Activated CD4-positive, CD25-positive, alpha-beta regulatory T cell (primary cell): ENCODE measurements around the gene CPEB3.
A peak's percentile ranks its signal among the peaks of the same experiment; 100 is the strongest.
"Not testable (repeated sequence)": the region's sequence is repeated elsewhere in the genome, so short reads cannot be mapped to it uniquely, and the experiment has no call there.

Experiments used
- DNase-seq, 4 experiments: peaks; one replicate each; lab custom pipeline; 2025; lab: John Stamatoyannopoulos, UW

The CPEB3 gene

DNA sequence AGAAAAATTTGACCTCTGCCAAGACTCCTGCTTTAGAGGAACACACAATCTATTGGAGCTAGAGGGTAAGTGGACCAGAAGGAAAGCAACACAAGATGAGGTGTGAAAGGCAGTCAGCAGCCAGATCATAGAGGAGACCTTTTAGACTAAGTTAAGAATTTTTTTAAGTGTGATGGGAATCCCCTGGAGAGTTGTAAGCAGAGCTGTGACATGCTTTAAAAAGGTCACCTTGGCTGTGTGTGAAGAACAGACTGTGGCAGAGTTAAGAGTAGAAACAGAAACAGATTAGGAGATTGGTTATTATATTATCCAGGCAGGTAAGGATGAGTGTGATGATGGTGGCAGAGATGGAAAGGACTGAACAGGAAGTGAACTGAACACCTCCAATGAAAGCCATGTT is 23.5 kb downstream of the CPEB3 start:
- no peak for DNase-seq

DNA sequence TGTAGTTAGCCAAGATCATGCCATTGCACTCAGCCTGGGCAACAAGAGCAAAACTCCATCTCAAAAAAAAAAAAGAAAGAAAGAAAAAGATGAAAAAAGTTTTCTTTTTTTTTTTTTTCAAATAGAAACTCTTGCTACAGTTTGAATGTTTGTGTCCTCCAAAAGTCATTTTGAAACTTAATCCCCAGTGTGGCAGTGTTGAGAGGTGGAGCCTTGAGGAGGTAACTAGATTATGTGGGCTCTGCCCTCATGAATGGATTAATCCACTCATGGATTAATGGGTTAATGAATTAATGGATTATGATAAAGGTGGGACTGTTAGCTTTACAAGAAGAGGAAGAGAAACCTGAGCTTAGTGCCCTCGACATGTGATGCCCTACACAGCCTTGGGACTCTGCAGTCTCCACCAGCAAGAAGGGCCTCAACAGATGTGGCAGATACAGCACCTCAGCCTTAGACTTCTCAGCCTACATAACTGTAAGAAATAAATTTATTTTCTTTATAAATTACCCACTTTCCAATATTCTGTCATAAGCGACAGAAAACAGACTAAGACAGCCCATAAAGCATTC is 25.1 kb downstream of the CPEB3 start:
- no peak for DNase-seq

DNA sequence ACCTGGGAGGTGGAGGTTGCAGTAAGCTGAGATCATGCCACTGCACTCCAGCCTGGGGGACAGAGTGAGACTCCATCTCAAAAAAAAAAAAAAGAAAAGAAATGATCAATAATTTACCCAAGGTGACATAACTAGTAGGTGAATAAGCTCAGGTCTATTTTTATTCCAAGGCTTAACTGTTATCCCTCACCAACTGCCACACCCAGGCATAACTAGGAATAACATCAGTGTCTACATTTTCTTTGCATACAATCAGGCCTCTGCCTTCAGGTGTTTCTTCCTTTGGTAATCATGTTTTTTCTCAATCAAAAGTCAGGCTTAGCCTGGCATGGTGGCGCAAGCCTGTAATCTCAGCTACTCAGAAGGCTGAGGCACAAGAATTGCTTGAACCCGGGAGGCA is 26.6 kb downstream of the CPEB3 start:
- DNase-seq: no peak

GRCh38 chr10:92263396-92263795 is 27.5 kb downstream of the CPEB3 start:
- DNase-seq: no peak

DNA sequence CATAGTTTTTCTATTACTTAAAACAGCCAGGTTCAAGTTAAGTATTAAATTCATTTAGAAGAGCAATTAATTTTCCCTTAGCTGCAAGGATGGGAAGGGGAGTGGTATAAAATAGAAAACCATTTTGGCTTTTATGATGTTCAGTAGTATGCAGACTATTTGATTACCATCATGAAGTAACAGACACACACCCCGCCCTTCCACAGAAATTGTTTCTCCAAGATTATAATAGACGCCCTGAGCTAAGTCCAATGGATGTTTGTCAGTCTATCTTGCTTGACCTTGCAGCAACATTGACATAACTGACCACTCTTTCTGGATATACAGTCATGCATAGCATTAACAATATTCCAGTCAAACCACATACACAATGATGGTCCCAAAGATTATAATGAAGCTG is 42.3 kb downstream of the CPEB3 start:
- DNase-seq: no peak

DNA sequence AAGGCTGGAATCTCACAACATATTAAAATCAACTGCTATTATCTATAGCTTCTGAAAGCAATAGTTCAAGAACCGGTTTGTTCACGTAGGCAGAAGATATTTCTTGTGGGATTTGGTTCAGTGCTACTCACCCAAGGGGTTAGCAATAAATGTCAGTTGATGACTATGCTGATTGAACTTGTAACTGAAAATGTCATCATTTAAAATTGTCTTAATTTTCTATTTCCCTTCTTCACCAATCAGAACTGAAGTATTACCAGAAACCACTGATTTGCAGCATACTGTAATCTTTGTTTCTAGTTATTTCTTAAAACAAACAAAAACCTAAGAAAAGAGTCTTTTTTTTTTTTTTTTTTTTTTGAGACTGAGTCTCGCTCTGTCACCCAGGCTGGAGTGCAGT is 46.1 kb downstream of the CPEB3 start:
- no peak for DNase-seq

GRCh38 chr10:92242910-92243671 is 47.8 kb downstream of the CPEB3 start:
- no peak for DNase-seq

DNA sequence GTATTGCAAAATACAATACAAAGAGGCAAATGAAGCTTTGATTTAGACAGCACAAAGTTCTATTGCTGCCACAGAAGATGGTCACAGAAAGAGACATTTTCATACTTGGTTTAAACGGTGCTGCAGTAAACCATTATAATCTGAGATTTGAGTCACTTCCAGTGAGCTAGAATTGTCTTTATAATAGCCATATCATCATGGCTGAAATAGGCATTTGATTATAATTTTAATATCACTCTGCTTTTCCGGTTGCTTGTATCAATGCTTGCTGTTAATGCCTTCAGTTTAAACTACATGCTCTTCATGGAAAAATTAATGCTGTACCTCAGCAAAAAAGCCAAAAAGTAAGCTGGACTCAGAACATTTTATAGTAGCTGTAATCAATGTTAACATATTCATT is 48.5 kb downstream of the CPEB3 start:
- no peak for DNase-seq

DNA sequence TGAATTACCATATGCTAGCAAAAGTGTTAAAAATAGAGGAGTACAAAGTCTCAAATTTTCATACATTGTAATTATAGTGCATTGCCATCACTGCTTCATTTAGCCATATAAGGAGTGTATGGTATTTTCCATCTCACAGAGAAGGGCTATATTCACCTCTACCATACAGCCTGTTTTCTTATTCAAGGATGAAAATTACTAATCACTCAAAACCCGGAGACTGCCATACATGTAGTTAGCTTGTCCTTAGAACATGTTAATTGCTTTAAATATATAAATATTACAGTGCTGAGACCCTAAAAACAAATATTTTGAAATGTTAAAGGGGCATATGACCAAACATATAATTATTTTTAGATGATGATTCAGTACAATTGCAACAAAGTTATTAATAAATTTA is 49.4 kb downstream of the CPEB3 start:
- no peak for DNase-seq

DNA sequence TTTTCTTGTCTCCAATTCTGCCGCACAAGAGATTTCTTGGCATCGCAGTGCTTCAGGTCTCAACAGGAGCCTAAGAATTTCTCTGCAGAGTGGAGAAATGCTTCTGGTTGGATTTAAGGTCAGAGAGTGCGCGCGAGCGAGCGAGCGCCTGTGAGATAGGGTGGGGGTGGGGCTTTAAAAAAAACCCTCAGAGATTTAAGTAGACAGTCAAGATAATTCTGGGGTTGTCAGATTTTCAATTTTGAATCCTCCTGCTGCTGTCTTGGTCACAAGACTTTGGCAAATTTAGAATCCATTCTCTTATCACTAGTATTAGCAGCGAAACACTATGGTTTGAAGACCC is 49.7 kb downstream of the CPEB3 start:
- DNase-seq: no peak

DNA sequence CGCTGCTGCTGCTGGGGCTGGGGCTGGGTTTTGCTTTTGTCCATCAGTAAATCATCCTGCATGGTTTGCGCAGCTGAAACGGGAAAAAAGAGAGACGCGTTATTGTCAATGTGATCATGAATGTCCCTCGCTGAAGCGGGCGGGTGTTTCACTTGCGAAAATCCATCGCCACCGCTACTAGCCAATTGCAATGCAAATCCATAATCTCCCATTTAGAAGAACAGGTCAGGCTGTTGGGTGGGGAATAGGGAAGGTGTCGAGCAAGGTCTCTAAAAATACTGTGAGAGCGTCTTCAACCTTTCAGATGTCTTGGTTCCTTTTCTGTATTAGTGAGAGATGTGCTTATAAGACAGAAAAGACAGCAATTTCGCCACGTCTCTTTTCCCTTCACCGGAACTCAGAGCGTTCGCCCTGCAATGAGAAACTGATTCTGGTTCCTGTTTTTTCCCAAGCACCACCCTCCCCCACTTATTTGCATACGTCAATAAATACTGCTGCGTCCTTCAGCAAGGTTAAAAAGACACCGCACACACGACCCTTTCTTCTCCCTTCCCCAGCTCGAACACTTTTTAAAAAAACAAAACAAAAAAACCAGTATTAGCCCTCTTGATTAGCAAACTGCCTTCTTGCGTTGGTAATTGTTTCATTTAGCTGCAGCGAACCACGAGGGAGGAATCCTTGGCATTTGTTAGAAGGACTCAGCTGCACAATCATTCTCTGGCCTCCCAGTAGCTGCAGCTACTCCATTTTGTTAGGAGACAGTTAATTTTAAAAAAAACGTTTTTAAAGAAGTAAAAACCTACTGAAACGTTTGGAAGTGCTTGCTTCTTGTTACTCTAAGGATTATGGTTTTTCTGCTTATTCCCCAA is 50.4 kb downstream of the CPEB3 start:
- no peak for DNase-seq

DNA sequence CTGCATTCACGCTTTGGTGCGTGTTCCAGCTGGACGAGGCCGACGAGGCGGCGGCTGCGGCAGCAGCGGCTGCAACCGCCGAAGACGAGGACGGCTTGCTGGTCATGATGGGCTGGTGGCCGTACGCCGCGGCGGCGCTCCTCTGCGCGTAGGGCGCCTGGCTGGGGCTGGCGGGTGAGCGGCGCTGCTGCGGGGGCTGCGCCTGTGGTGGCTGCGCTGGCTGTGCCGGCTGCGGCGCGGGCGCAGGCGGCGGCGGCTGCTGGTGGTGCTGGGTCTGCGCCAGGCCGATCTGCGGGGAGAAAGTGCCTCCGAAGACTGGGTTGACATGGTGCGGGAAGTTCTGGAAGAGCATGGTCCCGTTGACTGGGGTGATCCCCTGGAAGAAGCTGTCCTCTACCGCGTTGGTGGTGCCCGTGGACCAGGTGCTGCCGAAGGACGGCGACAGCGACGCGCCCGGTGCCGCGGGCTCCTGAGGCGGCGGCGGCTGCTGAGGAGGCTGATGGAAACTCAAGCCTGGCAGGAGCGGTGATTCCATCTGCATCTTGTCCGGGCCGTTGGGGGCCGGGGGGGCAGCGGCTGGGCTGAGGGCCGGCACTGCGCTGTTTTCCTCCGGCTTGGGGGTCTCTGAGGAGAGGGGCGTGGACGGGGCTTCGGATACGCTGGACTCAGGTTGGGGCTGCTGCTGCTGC is 51.1 kb downstream of the CPEB3 start:
- DNase-seq: peak in 2 of 4 experiments; percentile 6 to 27

GRCh38 chr10:92239151-92239599 is 51.7 kb downstream of the CPEB3 start:
- DNase-seq: no peak

GRCh38 chr10:92238586-92239098 is 52.2 kb downstream of the CPEB3 start:
- DNase-seq: no peak

DNA sequence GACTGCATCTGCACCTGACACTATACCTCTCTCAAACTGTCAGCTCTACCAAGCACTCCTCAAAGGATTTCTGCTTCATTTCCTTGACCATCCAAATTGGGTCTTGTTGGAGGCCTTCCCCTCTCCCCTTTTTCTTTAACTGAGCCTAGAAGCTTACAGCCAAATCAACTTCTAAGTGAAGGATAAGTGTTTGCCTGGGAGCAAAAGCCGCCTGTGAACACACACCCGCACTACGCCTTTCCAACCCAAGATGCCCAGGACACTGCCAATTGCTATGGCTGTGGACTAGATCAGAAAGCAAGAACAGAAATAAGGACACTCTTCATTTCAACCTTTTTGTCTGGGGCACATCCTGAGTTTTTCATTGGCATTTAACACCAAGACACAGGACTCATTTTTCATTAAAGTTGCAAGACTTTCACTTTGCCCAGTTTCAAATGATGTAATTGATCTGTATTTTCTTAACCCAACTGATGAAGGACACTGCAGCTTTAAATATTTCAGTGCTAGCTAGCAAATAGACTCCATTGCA is 52.8 kb downstream of the CPEB3 start:
- no peak for DNase-seq

- DNase-seq: no peak
Measured at GRCh38 chr10:92231196-92231595, 59.7 kb downstream of the CPEB3 start.

GRCh38 chr10:92222603-92223262 is 68.1 kb downstream of the CPEB3 start:
- no peak for DNase-seq

DNA sequence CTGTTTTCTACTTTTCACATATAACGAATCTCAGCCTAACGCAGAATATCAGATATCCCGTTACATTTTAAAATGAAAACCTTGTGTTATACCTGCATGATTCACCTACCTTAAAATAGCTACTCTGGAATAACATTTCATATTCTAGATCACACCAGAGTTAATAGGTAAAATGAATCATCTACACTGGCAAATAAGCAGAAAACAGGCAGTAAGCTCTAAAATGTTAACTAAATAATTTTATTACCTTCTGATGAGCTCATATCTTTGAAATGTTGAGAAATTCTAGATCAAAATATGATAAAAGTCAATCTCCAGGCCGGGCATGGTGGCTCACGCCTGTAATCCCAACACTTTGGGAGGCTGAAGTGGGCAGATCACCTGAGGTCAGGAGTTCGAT is 71.3 kb downstream of the CPEB3 start:
- no peak for DNase-seq

- no peak for DNase-seq
Measured at GRCh38 chr10:92218569-92218968, 72.3 kb downstream of the CPEB3 start.

DNA sequence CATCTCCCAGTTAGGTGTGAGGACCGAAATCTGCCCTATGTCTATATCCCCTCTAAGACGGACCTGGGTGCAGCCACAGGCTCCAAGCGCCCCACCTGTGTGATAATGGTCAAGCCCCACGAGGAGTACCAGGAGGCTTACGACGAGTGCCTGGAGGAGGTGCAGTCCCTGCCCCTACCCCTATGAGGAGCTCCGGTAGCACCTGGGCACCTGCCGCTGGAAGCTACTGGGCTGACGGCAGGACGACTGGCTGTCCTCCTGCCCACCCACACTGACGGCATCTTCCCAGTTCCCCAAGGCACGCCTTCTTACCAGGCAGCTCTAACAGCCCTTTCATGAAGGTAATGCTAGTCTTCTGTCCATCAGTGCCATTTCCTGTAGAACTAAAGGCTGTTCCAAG is 74.3 kb downstream of the CPEB3 start:
- DNase-seq: not testable (repeated sequence)

GRCh38 chr10:92215222-92215621 is 75.7 kb downstream of the CPEB3 start:
- DNase-seq: not testable (repeated sequence)
